ENCODE data around the gene ADGRG6.

DNA sequence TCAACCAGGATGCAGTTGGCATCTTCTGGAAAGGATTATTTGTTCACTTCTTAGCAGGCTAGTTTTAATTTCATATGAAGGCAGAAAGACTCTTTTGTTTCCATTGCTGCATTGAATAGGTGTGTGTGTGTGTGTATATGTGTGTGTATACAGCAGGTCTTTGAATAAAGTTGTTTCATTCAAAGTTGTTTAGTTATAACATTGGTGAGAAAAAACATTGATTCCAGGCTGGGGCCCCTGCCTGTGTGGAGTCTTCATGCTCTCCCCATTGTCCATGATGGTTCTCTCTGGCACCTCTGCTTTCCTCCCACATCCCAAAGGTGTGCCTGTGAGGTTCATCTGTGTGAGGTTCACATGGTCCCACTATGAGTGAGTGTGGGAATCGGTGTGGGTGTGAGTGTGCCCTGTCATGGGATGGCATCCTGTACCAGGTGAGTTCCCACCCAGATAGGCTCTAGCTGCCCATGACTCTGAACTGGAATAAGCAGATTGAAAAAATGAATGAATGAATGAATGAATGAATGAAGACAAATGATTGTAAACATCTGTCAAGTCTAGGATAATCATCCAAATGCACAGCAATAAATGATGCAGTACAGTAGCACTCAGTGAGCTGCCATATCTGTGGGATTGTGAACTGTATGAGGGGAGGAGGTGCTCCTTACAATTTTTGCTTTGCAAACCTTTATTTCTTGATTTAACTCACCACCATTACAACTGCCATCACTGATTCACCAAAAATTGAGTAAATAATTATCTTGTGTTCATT is 156.0 kb downstream of the ADGRG6 start:
- TF ChIP-seq, protein P1, sequence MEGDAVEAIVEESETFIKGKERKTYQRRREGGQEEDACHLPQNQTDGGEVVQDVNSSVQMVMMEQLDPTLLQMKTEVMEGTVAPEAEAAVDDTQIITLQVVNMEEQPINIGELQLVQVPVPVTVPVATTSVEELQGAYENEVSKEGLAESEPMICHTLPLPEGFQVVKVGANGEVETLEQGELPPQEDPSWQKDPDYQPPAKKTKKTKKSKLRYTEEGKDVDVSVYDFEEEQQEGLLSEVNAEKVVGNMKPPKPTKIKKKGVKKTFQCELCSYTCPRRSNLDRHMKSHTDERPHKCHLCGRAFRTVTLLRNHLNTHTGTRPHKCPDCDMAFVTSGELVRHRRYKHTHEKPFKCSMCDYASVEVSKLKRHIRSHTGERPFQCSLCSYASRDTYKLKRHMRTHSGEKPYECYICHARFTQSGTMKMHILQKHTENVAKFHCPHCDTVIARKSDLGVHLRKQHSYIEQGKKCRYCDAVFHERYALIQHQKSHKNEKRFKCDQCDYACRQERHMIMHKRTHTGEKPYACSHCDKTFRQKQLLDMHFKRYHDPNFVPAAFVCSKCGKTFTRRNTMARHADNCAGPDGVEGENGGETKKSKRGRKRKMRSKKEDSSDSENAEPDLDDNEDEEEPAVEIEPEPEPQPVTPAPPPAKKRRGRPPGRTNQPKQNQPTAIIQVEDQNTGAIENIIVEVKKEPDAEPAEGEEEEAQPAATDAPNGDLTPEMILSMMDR (conservative IDR thresholded peaks at IDR 0.05) = no peak
- TF ChIP-seq EZH2 (IDR thresholded peaks at IDR 0.05; ENCODE audit: low read depth) = no peak
